HG02642 (cell line): ENCODE results near the gene LEKR1.
"Not testable (repeated sequence)": the region's sequence is repeated elsewhere in the genome, so short reads cannot be mapped to it uniquely, and the experiment has no call there.

Experiments used
- ATAC-seq: cut with Tn5 transposase; IDR thresholded peaks from one replicate; pipeline ENCODE4 v1.9.1; 2021; ENCODE audit warnings: mild to moderate bottlenecking; ENCODE audit not compliant: unreplicated experiment, poor library complexity

LEKR1 gene

DNA sequence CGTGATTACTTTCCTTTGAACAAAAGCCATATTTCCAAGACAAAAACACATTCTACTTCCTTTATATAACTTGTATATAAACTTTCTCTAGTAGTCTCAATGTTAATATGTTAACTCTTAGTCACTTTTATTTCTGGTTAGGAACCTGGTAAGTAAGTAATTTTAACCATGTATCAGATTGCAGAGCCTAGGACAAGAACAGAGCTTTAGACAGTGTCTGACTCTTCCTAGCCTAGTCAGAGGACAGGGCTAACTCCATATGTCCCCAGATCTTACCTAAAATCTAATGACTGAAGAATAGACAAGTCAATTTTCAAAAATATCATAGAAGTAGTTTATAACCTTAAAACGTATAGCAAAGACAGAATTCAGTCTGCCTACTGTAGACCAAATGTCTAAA is 8.3 kb downstream of the LEKR1 start:
- ATAC-seq = no peak

DNA sequence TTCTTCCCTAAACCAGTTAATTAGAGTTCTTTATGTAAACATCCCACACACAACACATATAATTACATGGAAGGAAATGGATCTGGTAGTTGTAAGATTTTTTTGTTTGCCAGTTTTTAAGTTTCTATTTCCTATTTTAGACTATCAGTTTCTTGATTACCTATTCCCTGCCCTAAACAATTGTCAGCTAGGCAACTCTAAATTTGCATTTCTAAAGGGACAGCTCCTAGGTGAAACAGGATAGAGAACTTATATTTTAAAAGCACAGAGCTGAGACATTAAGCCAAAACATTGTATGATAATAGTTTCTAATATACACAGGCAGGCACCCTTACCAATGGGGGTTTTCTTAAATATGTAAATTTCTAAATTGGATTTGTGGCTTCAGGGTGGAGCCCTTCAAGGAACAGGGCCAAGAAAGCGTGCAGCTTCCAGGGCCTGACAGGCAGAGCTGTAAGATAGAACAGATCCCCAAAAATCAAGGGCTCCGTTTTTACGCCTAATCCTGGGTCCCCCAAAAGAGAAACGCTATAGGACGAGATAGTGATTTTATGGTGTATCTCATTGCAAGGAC is 8.9 kb downstream of the LEKR1 start:
- ATAC-seq = no peak

- ATAC-seq = no peak
Observed at GRCh38 chr3:156836701-156837100, 10.5 kb downstream of the LEKR1 start.

GRCh38 chr3:156837115-156837514 is 11.0 kb downstream of the LEKR1 start:
- no peak for ATAC-seq

GRCh38 chr3:156838035-156838434 is 11.9 kb downstream of the LEKR1 start:
- no peak for ATAC-seq

DNA sequence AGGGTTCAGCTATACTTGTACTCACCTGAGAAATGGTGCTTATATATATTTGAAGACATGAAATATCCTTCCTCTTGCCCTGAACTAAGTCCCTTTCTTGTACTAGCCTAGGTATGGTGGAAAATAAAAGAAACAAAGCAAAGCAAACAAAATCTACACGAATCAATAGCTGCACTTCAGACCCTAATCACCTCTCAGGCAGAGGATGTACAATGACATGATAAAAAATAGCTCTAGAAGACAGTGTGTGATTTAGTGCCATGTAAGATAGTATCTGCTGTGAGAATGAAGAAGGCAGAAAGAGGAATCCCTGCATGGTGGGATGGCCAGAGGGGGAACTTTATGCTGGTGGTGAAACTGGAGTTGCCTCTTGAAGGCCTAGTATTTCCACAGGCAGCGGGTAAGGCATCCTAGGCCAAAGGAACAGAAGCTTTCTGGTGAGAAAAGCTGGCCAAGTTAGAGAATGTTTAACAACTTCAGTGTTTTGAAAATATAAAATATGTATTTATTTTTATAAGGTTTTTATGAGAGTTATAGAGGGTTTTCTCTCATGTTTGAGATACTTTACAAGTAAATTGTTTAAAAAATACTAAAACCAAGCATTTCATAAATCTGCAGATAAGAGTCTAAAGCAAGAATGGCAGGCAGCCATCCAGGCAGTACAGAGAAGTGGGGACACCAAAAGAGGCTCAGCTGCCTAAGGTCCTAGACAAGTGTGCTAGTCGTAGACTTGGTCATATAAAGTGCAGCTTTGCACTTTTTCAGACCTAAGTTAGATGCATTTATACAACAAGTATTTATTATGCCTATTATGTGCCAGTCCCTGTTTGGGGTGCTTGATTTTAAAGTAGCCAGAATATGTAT is 14.9 kb downstream of the LEKR1 start:
- ATAC-seq = no peak

DNA sequence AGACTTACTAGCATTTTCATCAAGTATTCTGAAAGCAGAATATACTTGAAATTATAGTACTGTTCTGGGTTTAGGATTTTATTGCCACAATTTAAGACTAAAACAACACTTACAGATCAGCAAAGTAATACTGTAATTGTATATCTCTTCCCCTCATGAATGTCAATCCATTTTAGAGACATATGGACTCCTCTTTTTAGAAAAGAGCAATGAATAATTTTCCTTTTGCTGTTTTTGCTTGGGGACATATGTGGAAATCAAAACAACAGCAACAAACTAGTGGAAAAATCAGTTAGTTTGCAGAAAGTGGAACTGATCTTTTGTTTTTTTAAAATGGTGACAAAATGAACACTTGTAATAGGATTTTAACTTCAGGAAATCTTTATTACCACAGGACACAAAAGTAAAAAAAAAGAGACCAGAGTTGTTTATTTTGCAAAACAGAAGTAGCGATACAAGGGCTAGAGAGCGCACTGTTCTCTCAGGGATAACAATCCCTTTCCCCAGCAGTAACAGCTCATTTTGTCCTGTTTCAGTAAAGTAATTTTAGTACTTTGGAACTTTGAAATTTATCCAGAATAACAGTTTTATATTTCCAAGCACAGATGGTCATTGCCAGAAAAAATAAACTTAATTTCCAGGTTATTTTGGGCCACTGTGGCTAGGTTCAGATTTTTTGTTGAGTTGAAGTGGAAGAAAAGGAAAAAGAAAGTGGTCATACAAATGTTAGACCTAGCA is 17.1 kb downstream of the LEKR1 start:
- no peak for ATAC-seq

DNA sequence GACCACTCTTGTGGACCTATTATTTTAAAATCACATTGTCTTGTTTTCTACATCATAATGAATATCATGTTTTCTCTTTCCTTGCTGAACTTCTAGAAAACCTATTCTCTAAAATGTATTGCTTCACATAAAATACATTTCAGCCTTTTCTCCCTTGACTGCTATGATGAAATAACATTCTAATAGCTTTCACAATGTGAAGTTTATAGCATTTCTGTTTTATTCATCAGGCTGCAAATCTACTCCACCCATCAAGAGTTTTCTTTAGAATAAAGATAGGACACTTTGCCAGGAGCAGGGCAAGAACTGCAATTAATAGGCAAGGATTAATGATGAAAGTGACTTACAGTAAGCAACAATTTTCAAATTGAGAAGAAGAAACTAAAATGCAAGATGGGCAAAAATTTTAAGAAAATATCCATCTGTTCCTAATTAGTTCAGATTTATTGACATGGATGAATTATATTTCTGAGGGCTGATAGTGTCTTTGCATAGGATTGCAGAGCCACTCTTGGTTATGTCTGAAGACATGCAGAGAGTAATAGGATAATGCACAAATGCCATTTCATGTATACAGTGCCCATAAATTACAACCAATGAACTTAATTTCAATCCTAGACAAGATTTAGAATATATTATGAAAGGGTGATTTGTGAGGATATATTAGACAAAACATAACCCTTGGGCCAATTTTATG is 21.7 kb downstream of the LEKR1 start:
- no peak for ATAC-seq

DNA sequence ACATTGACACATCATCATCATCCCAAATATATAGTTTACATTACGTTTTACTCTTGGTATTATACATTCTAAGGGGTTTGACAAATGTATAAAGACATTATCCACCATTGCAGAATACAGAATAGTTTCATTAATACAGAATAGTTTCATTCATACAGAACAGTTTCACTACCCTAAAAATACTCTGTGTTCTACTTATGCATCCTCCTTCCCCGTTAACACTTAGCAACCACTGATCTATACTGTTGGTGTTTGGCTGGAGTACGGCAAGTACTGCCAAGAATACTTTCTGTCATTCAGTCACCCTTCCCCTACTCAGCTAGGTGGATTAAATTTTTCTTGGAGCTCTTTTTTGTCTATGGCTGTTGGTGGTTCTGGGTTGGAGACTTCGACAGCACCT is 33.4 kb downstream of the LEKR1 start:
- peak; percentile 86 for ATAC-seq

DNA sequence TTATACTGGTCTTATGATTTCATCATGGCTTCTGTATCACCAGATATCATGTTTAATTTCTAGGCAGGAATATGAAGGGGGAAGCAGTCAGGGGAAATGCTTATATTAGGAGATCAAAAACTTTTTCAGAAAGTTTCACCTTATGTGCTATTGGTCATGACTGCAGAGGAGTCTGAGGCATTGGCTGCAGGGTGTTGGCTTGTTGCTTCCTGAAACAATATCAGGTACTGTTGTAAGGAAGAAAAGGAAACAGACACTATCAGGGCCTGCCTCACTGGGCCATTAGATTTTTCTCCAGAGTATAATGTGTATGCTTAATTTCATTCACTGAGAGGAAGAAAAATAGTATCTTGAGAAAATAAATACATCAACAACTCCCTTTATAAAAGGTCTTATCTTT is 34.7 kb downstream of the LEKR1 start:
- no peak for ATAC-seq

- no peak for ATAC-seq
Observed at GRCh38 chr3:156862338-156862737, 36.2 kb downstream of the LEKR1 start.

DNA sequence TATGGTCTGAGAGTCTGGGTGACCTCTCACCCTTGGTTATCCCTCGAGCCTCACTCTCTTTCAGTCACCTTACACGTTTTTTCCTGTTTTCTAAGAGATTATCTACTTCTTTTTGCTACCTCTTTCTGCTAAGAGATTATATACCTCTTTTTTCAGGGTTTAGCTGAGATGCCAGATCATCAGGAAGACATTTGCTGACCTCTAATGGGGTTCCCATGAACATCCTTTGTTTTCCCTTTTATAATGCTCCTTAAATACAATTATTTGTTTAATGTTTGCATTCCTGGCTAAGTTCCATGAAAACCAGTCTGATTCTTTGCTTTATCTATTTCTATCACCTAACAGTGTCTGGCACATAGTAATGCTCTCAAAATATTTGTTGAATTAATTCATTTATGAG is 39.6 kb downstream of the LEKR1 start:
- ATAC-seq = no peak

GRCh38 chr3:156867174-156867573 is 41.0 kb downstream of the LEKR1 start:
- no peak for ATAC-seq

GRCh38 chr3:156867920-156868319 is 41.8 kb downstream of the LEKR1 start:
- no peak for ATAC-seq

DNA sequence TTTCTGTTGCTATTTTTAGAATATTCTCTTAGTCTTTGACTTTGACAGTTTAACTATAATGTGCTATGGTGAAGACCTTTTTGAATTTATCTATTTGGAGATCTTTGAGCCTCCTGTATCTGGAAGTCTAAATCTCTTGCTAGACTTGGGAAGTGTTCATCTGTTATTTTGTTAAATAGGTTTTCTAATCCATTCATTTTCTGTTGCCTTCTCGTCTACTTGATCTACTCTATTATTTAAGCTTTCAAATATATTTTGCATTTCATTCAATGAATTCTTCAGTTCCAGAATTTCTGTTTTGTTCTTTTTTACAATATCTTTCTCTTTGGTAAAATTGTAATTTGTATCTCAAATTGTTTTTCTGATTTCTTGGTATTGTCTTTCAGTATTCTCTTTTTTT is 47.8 kb downstream of the LEKR1 start:
- ATAC-seq = no peak

DNA sequence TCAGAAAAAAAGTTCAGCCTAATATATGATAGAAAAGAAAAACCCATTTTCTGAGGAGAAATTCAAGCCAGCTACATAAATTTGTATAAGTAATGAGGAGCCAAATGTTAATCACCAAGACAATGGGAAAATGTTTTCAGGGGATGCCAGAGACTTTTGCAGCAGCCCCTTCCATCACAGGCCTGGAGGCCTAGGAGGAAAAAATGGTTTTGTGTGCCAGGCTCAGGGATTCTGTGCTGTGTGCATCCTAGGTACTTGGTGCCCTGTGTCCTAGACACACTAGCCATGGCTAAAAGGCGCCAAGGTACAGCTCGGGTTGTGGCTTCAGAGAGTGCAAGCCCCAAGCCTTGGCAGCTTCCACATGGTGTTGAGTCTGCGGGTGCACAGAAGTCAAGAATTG is 53.3 kb downstream of the LEKR1 start:
- ATAC-seq = not testable (repeated sequence)

DNA sequence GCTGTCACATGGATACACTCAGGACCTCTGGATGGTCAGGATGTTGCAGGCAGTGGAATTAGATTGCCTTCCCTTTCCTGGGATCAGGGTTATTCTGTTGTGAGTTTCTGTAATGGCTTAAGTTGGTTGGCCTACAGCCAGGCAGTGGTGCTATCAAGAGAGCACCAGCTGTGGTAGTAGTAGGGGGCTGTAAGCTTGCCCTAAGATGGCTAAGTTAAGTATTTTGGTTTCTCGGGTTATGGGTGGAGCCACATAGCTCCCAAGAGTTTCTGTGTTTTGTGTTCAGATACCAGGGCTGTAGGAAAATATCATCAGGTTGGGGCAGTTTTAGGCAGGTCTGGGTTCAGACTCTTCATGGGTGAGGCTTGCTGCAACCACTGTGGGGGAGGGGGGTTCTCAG is 59.6 kb downstream of the LEKR1 start:
- ATAC-seq = no peak

DNA sequence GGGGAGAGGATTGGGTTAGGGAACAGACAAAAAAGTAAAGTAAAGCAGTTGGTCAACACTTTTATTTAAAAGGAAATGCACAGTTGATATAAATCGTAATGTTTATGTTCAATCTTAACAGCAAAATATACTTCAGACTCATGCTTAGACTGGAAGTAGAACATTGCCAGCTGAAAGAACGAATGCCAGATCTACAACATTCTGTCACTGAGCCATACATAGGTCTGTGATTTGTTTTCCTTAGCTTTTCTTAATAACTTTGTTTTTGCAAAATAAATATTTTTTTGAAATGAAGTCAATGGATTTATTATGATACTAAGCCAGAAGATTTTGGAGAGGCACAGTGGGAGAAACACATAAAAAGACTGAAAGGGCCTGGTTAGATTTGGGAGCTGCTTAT is 62.0 kb downstream of the LEKR1 start:
- ATAC-seq = no peak

DNA sequence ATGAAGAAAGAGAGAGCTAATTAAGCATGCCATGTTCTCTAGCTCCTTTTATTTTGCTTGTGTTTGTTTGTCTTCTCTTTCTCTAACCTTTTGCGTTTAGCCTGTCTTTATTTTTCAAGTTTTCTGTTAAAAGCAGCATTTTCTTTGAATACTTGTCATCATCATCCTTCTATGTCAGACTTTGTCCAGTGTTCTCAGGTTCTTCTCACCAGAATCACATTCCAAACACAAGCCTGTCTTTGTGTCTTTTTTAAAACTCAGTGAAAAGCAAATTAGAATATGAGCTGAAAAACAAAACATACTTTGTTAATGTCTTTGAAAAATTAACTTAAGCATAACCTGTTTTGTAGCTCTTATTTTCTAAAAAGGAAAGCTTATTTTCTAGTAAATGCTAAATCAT is 62.4 kb downstream of the LEKR1 start:
- ATAC-seq = no peak

DNA sequence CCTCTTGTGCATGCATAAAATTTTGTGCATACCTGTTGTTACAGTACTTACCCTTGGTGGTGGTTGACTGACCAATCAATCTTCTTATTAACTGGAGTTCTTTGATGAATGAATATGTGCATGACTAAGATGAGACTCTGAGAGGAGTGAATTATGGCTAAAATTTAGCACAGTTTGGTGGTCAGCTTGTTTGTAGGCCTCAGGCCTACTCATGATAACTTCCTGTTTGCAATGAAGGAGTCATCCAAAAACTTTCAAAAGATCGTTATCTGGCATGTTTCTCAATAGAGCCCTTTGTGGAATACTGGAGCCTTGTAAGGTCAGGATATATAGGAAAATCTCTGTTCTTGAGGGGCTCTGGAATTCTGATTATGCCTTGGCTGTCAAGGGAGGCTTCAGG is 66.5 kb downstream of the LEKR1 start:
- no peak for ATAC-seq

DNA sequence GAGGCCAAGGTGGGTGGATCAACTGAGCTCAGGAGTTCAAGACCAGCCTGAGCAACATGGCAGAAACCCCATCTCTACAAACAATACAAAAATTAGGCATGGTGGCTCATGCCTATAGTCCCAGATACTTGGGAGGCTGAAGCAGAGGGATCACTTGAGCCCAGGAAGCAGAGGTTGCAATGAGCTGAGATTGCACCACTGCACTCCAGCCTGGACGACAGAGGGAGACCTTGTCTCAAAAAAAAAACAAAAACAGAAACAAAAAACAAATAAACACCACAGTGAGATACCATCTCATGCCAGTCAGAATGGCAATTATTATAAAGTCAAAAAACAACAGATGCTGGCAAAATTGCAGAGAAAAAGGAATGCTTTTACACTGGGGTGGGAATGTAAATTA is 69.2 kb downstream of the LEKR1 start:
- not testable (repeated sequence) for ATAC-seq
